GM12865 (cell line): ENCODE measurements around the gene SPHK2.

Source experiments
- DNase-seq: peaks from one replicate; pipeline ENCODE4 v3.0.0; 2010; ENCODE audit warnings: low read depth
- H3K4me3 ChIP-seq: 2 replicates; pipeline ENCODE4 v1.5.1; 2011; ENCODE audit warnings: mild to moderate bottlenecking, low read depth, low read length, control low read depth
- CTCF ChIP-seq: IDR thresholded peaks from 2 replicates; pipeline ENCODE4 v1.5.1; 2011; ENCODE audit warnings: low read length, control low read depth, low read depth, inconsistent platforms; ENCODE audit not compliant: insufficient read depth; ENCODE audit errors: missing control alignments

SPHK2 gene

GRCh38 chr19:48634424-48635262 is 15.3 kb downstream of the SPHK2 start:
- TF ChIP-seq CTCF = no peak

GRCh38 chr19:48635263-48635965 is 16.1 kb downstream of the SPHK2 start:
- peak; percentile 82 for DNase-seq
- TF ChIP-seq CTCF = no peak
- H3K4me3 ChIP-seq = peak overlapping the region; percentile 73

More at GRCh38 chr19:48634424-48635262, 15.3 kb downstream of the SPHK2 start:
- DNase-seq = peak; percentile 98
- H3K4me3 ChIP-seq = peak overlapping the region; percentile 65

GRCh38 chr19:48635966-48636858 is 16.9 kb downstream of the SPHK2 start:
- no peak for TF ChIP-seq CTCF
- DNase-seq = peak; percentile 17
- peak overlapping the region; percentile 73 for H3K4me3 ChIP-seq

GRCh38 chr19:48636859-48637448 is 17.6 kb downstream of the SPHK2 start, which contains the start of gene DBP:
DBP (minus strand) TSS chr19:48637379; CDS start chr19:48636994, 385 bp downstream.
- peak; percentile 13 for TF ChIP-seq CTCF
- DNase-seq = no peak
- peak within 1 kb of the TSS; percentile 73 for H3K4me3 ChIP-seq

- H3K4me3 ChIP-seq = peak overlapping the region; percentile 73
- no peak for TF ChIP-seq CTCF
- DNase-seq = peak; percentile 100
Observed at GRCh38 chr19:48637449-48637947, 18.2 kb downstream of the SPHK2 start.
